Naive thymus-derived CD4-positive, alpha-beta T cell (primary cell): ENCODE measurements around the gene TBXAS1. TPM values are rescaled to one million over a fixed set of nuclear protein-coding genes. Genes with fewer than 3 reads are reported as not detected.

Experiments used
- ATAC-seq: fragments of 150-1000 bp; cut with Tn5 transposase; 2 replicates; pipeline ENCODE4 v1.10.0; 2021; ENCODE audit warnings: mild to moderate bottlenecking, moderate library complexity
- CTCF ChIA-PET: fragments of 350-600 bp; sonication (Branson Sonifier 250); formaldehyde crosslinking; loops from one replicate; lab custom pipeline; 2021; ENCODE audit warnings: antibody characterized with exemption; lab: Charles Lee
- POLR2A ChIA-PET: fragments of 350-600 bp; sonication (Branson Sonifier 250); formaldehyde crosslinking; loops from one replicate; lab custom pipeline; 2021; ENCODE audit warnings: antibody characterized with exemption, inconsistent platforms; lab: Charles Lee
- DNase-seq, 9 donors: peaks; one replicate each; pipeline versions ENCODE4 v3.0.0 to v3.0.0-alpha.2; 2020 to 2022; ENCODE audit warnings: mixed read lengths in 1 of 9
- H3K27ac ChIP-seq: one replicate; pipeline ENCODE4 v1.7.0; 2013; ENCODE audit warnings: mild to moderate bottlenecking, low read depth, low read length, moderate library complexity
- H3K27me3 ChIP-seq, 2 donors: one replicate each; pipeline ENCODE4 v1.7.0; 2013; ENCODE audit warnings: low read length in 2 of 2, mild to moderate bottlenecking in 2 of 2, moderate library complexity in 2 of 2; ENCODE audit not compliant: control insufficient read depth in 2 of 2, insufficient read depth in 2 of 2
- H3K36me3 ChIP-seq, 3 experiments: 1 replicate in 2 of 3; 2 replicates in 1 of 3; pipeline ENCODE4 v1.7.0; 2013; ENCODE audit warnings: low read length in 3 of 3, mild to moderate bottlenecking in 3 of 3, moderate library complexity in 1 of 3; ENCODE audit not compliant: insufficient read depth in 3 of 3, control insufficient read depth in 2 of 3
- H3K4me1 ChIP-seq, 2 donors: one replicate each; pipeline ENCODE4 v1.7.0; 2013; ENCODE audit warnings: low read length in 2 of 2, mild to moderate bottlenecking in 2 of 2, moderate library complexity in 1 of 2; ENCODE audit not compliant: control insufficient read depth in 2 of 2, insufficient read depth in 2 of 2
- H3K4me3 ChIP-seq: 2 replicates; pipeline ENCODE4 v1.7.0; 2013; ENCODE audit warnings: mild to moderate bottlenecking, low read length
- H3K9me3 ChIP-seq, 3 experiments: 1 replicate in 2 of 3; 2 replicates in 1 of 3; pipeline ENCODE4 v1.7.0; 2013; ENCODE audit warnings: low read length in 3 of 3; ENCODE audit not compliant: control insufficient read depth in 2 of 3
- H3K27ac Mint-ChIP-seq, 9 donors: one replicate each; pipeline ENCODE4 v1.8.0; 2020 to 2022; ENCODE audit warnings: mixed read lengths in 9 of 9, mild to moderate bottlenecking in 8 of 9, moderate library complexity in 5 of 9, inconsistent platforms in 2 of 9
- H3K27me3 Mint-ChIP-seq, 5 donors: one replicate each; pipeline ENCODE4 v1.8.0; 2021 to 2022; ENCODE audit warnings: mixed read lengths in 5 of 5, mild to moderate bottlenecking in 1 of 5
- H3K36me3 Mint-ChIP-seq, 5 donors: one replicate each; pipeline ENCODE4 v1.8.0; 2020 to 2022; ENCODE audit warnings: mixed read lengths in 5 of 5, mild to moderate bottlenecking in 3 of 5, inconsistent platforms in 1 of 5
- H3K4me1 Mint-ChIP-seq, 7 donors: one replicate each; pipeline ENCODE4 v1.8.0; 2020 to 2022; ENCODE audit warnings: mixed read lengths in 7 of 7, mild to moderate bottlenecking in 3 of 7, inconsistent platforms in 1 of 7
- H3K4me3 Mint-ChIP-seq, 10 donors: one replicate each; pipeline ENCODE4 v1.8.0; 2020 to 2022; ENCODE audit warnings: mild to moderate bottlenecking in 10 of 10, mixed read lengths in 10 of 10, moderate library complexity in 6 of 10, inconsistent platforms in 2 of 10
- H3K9me3 Mint-ChIP-seq, 11 donors: one replicate each; pipeline ENCODE4 v1.8.0; 2020 to 2022; ENCODE audit warnings: mixed read lengths in 11 of 11, mild to moderate bottlenecking in 4 of 11, inconsistent platforms in 1 of 11, moderate library complexity in 1 of 11
- intact Hi-C, 2 donors: fragments of 100-400 bp; cut with micrococcal nuclease; formaldehyde crosslinking; loops; one replicate each; pipeline ENCODE4 v1.15.1; 2023
- polyA plus RNA-seq, 2 donors: library from polyadenylated mRNA; unstranded; fragments of 300-500 nt; fragmentation: Illumina TruSeq; gene quantifications; one replicate each; pipeline ENCODE4 v1.2.3, GENCODE V29; 2021
- total RNA-seq, 6 experiments: library from RNA in 5 of 6; stranded (reverse) in 5 of 6; gene quantifications; 1 replicate in 5 of 6; 2 replicates in 1 of 6; pipeline ENCODE4 v1.2.3 and lab custom pipeline; 2021 to 2026

The TBXAS1 gene
- total and polyA plus RNA-seq, 7 experiments from 2014 or later: 1.9 to 70.9 (median 3.2) TPM

GRCh38 chr7:139885511-139885910 is 56.4 kb downstream of the TBXAS1 start:
- CTCF ChIA-PET: no interaction called here
- Histone ChIP-seq H3K4me1 (no peaks in the 10 kb centered on the region), H3K9me3 (no peaks in the 10 kb centered on the region), H3K27me3 (no peaks in the 10 kb centered on the region), H3K27ac (no peak overlapping the region), H3K4me3 (no peak overlapping the region), H3K36me3 (no peaks in the 10 kb centered on the region)
- H3K9me3 Mint-ChIP-seq: peaks cover 0 to 4% (median 0%) of the 10 kb centered on the region in 11 donors
- peaks cover 0 to 6% (median 0%) of the 10 kb centered on the region in 7 donors for H3K4me1 Mint-ChIP-seq
- ATAC-seq (no peak), DNase-seq (no peak)
- H3K36me3 Mint-ChIP-seq: peaks cover 0 to 7% (median 0%) of the 10 kb centered on the region in 5 donors
- POLR2A ChIA-PET: no interaction called here
- H3K27ac Mint-ChIP-seq: no peak overlapping the region
- intact Hi-C loops: no loop called here
- H3K27me3 Mint-ChIP-seq: peaks cover 0 to 9% (median 0%) of the 10 kb centered on the region in 5 donors
- H3K4me3 Mint-ChIP-seq: no peak overlapping the region

DNA sequence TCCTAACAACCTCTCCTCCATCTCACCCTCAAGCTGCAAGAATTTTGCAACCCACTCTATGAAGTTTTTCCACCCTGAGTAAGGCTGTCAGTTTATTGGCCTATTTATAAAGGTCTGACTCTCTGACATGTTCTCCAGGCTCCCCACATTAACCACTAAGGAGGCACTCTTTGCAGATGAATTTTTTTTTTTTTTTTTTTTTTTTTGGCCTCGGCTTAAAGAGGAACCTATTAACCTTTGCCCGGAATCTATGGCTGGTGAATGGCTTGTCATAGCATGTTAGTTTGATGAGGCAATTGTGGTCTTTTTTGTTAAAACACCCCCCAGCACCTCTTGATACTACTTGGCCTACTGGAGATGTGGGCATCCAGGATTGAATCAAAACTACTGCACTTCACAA is 57.1 kb downstream of the TBXAS1 start:
- no peaks in the 10 kb centered on the region for H3K27me3 ChIP-seq
- Mint-ChIP-seq H3K4me1 (peaks cover 0 to 6% (median 0%) of the 10 kb centered on the region in 7 donors), H3K36me3 (peaks cover 0 to 7% (median 0%) of the 10 kb centered on the region in 5 donors), H3K9me3 (peaks cover 0 to 4% (median 0%) of the 10 kb centered on the region in 11 donors), H3K4me3 (no peak overlapping the region), H3K27ac (peak overlapping the region in 1 of 9 donors; percentile 21), H3K27me3 (peaks cover 0 to 9% (median 0%) of the 10 kb centered on the region in 5 donors)
- no peaks in the 10 kb centered on the region for H3K9me3 ChIP-seq
- H3K36me3 ChIP-seq: no peaks in the 10 kb centered on the region
- H3K4me3 ChIP-seq: no peak overlapping the region
- peak; percentile 57 for ATAC-seq
- CTCF ChIA-PET: interaction anchor here (0.6 kb wide), 1 partner anchor 1060 kb away, joined by 3 read pairs; no protein-coding TSS in a partner anchor
- POLR2A ChIA-PET: interaction anchor here (0.6 kb wide), 1 partner anchor 290 kb away, joined by 3 read pairs; the partner anchor contains the start of gene KDM7A
- no peak overlapping the region for H3K27ac ChIP-seq
- no peaks in the 10 kb centered on the region for H3K4me1 ChIP-seq
- DNase-seq: no peak
- intact Hi-C loops: no loop called here

DNA sequence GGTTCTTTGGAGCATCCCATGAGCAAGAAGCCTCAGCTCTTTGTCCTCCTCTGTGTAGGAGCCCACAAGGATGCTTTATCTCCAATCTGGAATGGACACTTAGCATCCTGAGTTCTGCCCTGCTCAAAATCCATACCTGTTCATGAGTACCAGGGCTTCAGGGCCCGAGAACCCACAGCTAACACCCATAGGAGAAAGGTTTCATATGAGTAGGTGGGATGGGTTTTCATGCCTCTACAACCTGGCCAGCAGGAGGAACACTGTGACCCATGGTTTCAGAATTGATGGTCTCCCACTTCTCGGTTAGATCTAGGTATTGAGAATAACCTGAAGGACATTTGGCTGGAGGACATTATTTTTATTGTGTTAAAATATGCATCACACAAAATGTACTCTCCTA is 57.8 kb downstream of the TBXAS1 start:
- Histone ChIP-seq H3K27me3 (no peaks in the 10 kb centered on the region), H3K36me3 (no peaks in the 10 kb centered on the region), H3K27ac (no peak overlapping the region), H3K4me3 (no peak overlapping the region), H3K4me1 (no peaks in the 10 kb centered on the region), H3K9me3 (no peaks in the 10 kb centered on the region)
- ATAC-seq (no peak), DNase-seq (no peak)
- POLR2A ChIA-PET: interaction anchor here (0.6 kb wide), 1 partner anchor 290 kb away, joined by 3 read pairs; the partner anchor contains the start of gene KDM7A
- Mint-ChIP-seq H3K27ac (no peak overlapping the region), H3K27me3 (peaks cover 0 to 8% (median 0%) of the 10 kb centered on the region in 5 donors), H3K4me3 (no peak overlapping the region), H3K4me1 (peaks cover 0 to 6% (median 0%) of the 10 kb centered on the region in 7 donors), H3K9me3 (peaks cover 0 to 4% (median 0%) of the 10 kb centered on the region in 11 donors), H3K36me3 (peaks cover 0 to 7% (median 0%) of the 10 kb centered on the region in 5 donors)
- intact Hi-C loops: no loop called here
- CTCF ChIA-PET: interaction anchor here (0.6 kb wide), 1 partner anchor 1061 kb away, joined by 3 read pairs; no protein-coding TSS in a partner anchor

DNA sequence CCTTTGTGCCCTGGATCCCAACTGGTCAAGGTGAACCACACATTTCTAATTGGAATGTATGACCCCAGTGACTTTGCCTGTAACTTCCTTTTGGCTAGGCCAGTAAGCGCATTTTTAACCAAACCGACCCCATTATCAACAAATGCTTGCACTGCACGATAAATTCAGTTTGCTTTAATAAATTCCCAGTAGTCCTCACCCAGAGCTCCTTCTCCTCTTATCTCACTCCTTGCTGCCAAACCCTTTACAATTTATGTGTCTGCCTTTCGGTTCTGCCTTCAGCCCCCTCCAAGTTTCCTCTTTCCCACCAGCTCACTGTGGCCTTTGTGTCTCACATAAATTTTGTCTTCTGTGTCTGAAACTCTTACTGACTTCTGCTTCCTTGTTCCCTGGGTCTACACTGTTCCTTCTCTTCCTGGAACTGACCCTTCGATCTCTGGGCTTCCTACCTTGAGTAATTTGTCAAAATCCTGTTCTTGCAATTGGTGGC is 59.0 kb downstream of the TBXAS1 start:
- Mint-ChIP-seq H3K4me3 (no peak overlapping the region), H3K9me3 (peaks cover 0 to 4% (median 0%) of the 10 kb centered on the region in 11 donors), H3K4me1 (peaks cover 0 to 6% (median 0%) of the 10 kb centered on the region in 7 donors), H3K27ac (peak overlapping the region in 1 of 9 donors; percentile 20), H3K36me3 (peaks cover 0 to 7% (median 0%) of the 10 kb centered on the region in 5 donors), H3K27me3 (peaks cover 0 to 4% (median 0%) of the 10 kb centered on the region in 5 donors)
- CTCF ChIA-PET: no interaction called here
- intact Hi-C loops: no loop called here
- DNase-seq (no peak), ATAC-seq (no peak)
- Histone ChIP-seq H3K9me3 (no peaks in the 10 kb centered on the region), H3K4me3 (no peak overlapping the region), H3K4me1 (no peaks in the 10 kb centered on the region), H3K27ac (no peak overlapping the region), H3K27me3 (no peaks in the 10 kb centered on the region), H3K36me3 (no peaks in the 10 kb centered on the region)
- POLR2A ChIA-PET: no interaction called here

DNA sequence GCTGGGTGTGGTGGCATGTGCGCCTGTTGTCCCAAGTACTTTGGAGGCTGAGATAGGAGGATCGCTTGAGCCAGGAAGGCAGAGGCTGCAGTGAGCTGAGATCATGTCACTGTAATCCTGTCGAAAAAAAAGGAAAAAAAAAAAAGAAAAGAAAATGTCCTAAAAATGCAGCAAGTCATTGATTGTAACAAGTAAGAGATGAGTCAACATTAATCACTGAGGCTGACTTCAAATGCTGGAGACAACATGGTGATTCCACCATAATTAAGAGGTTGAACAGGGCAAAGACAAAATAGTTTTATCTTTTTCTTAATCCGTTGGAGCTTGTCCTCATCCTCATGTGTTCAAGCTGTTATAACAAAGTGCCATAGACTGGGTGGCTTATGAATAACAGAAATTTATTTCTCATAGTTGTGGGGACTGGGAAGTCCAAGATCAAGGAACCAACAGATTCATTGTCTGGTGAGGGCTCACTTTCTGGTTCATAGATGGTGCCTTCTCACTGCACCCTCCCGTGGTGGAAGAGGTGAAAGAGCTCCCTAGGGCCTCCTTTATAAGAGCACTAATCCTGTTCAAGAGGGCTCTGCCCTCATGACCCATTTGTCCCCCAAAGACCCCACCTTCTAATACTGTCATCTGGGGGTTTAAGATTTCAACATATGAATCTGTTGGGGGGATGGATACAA is 60.3 kb downstream of the TBXAS1 start:
- Mint-ChIP-seq H3K4me3 (no peak overlapping the region), H3K27ac (no peak overlapping the region), H3K27me3 (peaks cover 0 to 4% (median 0%) of the 10 kb centered on the region in 5 donors), H3K36me3 (peaks cover 0 to 7% (median 0%) of the 10 kb centered on the region in 5 donors), H3K9me3 (peaks cover 0 to 4% (median 0%) of the 10 kb centered on the region in 11 donors), H3K4me1 (peaks cover 0 to 6% (median 0%) of the 10 kb centered on the region in 7 donors)
- no peak for ATAC-seq
- no peak for DNase-seq
- H3K36me3 ChIP-seq: no peaks in the 10 kb centered on the region
- no peak overlapping the region for H3K27ac ChIP-seq
- no peak overlapping the region for H3K4me3 ChIP-seq
- H3K4me1 ChIP-seq: no peaks in the 10 kb centered on the region
- CTCF ChIA-PET: interaction anchor here (0.7 kb wide), 1 partner anchor 289 kb away, joined by 5 read pairs; no protein-coding TSS in a partner anchor
- POLR2A ChIA-PET: no interaction called here
- no peaks in the 10 kb centered on the region for H3K9me3 ChIP-seq
- H3K27me3 ChIP-seq: no peaks in the 10 kb centered on the region
- intact Hi-C loops: no loop called here

GRCh38 chr7:139893461-139893860 is 64.4 kb downstream of the TBXAS1 start:
- H3K4me3 ChIP-seq: no peak overlapping the region
- H3K36me3 Mint-ChIP-seq: peaks cover 0 to 5% (median 0%) of the 10 kb centered on the region in 5 donors
- H3K27ac ChIP-seq: no peak overlapping the region
- no peak for ATAC-seq
- ChIA-PET POLR2A (no interaction called here), CTCF (no interaction called here)
- H3K9me3 ChIP-seq: no peaks in the 10 kb centered on the region
- no peaks in the 10 kb centered on the region for H3K36me3 ChIP-seq
- no peaks in the 10 kb centered on the region for H3K27me3 ChIP-seq
- peaks cover 0 to under 1% (median 0%) of the 10 kb centered on the region in 7 donors for H3K4me1 Mint-ChIP-seq
- intact Hi-C loops: no loop called here
- H3K4me3 Mint-ChIP-seq: no peak overlapping the region
- H3K27ac Mint-ChIP-seq: no peak overlapping the region
- DNase-seq: no peak
- peaks cover 0 to 4% (median 0%) of the 10 kb centered on the region in 5 donors for H3K27me3 Mint-ChIP-seq
- H3K9me3 Mint-ChIP-seq: peaks cover 0 to 4% (median 0%) of the 10 kb centered on the region in 11 donors
- no peaks in the 10 kb centered on the region for H3K4me1 ChIP-seq
